ENCODE results near the gene SGMS1.

The SGMS1 gene

GRCh38 chr10:50565301-50566083 is 58.3 kb downstream of the SGMS1 start:
- TF ChIP-seq ZNF8 (CRISPR knock-in tag; IDR thresholded peaks at IDR 0.05) = no peak
- no peak for TF ChIP-seq ARNTL (CRISPR knock-in tag; IDR thresholded peaks at IDR 0.05; ENCODE audit: borderline replicate concordance, low read depth)
- TF ChIP-seq BACH2 (CRISPR knock-in tag; IDR thresholded peaks at IDR 0.05; ENCODE audit: borderline replicate concordance) = no peak
- no peak for TF ChIP-seq SNAI2 (CRISPR knock-in tag; IDR thresholded peaks at IDR 0.05)
- TF ChIP-seq ZC3H10 (CRISPR knock-in tag; IDR thresholded peaks at IDR 0.05) = no peak
- no peak for TF ChIP-seq ZNF565 (CRISPR knock-in tag; conservative IDR thresholded peaks at IDR 0.05; ENCODE audit: low read depth)
- TF ChIP-seq CSRNP3 (CRISPR knock-in tag; IDR thresholded peaks at IDR 0.05) = no peak
- TF ChIP-seq ZFP3 (CRISPR knock-in tag; IDR thresholded peaks at IDR 0.05) = no peak
- no peak for TF ChIP-seq ISL1 (CRISPR knock-in tag; IDR thresholded peaks at IDR 0.05)
- TF ChIP-seq ESRRG (CRISPR knock-in tag; IDR thresholded peaks at IDR 0.05) = no peak
- TF ChIP-seq CSDC2 (CRISPR knock-in tag; IDR thresholded peaks at IDR 0.05) = no peak
- no peak for TF ChIP-seq TSHZ2 (CRISPR knock-in tag; IDR thresholded peaks at IDR 0.05)
- no peak for TF ChIP-seq RARB (CRISPR knock-in tag; IDR thresholded peaks at IDR 0.05)
- ATAC-seq = no peak

GRCh38 chr10:50563906-50564305 is 59.9 kb downstream of the SGMS1 start:
- no peak for TF ChIP-seq PPARA (CRISPR knock-in tag; IDR thresholded peaks at IDR 0.05; ENCODE audit: borderline replicate concordance)
- TF ChIP-seq RARB (CRISPR knock-in tag; IDR thresholded peaks at IDR 0.05) = no peak
- TF ChIP-seq CSDC2 (CRISPR knock-in tag; IDR thresholded peaks at IDR 0.05) = no peak
- no peak for TF ChIP-seq ARNTL (CRISPR knock-in tag; IDR thresholded peaks at IDR 0.05; ENCODE audit: borderline replicate concordance, low read depth)
- no peak for TF ChIP-seq TOX (CRISPR knock-in tag; IDR thresholded peaks at IDR 0.05; ENCODE audit: borderline replicate concordance)
- TF ChIP-seq ZNF565 (CRISPR knock-in tag; conservative IDR thresholded peaks at IDR 0.05; ENCODE audit: low read depth) = no peak
- no peak for TF ChIP-seq TCF4 (CRISPR knock-in tag; IDR thresholded peaks at IDR 0.05; ENCODE audit: borderline replicate concordance)
- no peak for TF ChIP-seq ISL1 (CRISPR knock-in tag; IDR thresholded peaks at IDR 0.05)
- no peak for TF ChIP-seq PATZ1 (CRISPR knock-in tag; IDR thresholded peaks at IDR 0.05; ENCODE audit: borderline replicate concordance)
- no peak for TF ChIP-seq CREB5 (CRISPR knock-in tag; IDR thresholded peaks at IDR 0.05; ENCODE audit: low read depth)
- no peak for TF ChIP-seq CSRNP3 (CRISPR knock-in tag; IDR thresholded peaks at IDR 0.05)
- no peak for TF ChIP-seq ZNF8 (CRISPR knock-in tag; IDR thresholded peaks at IDR 0.05)
- TF ChIP-seq ZFP30 (CRISPR knock-in tag; IDR thresholded peaks at IDR 0.05) = no peak
- TF ChIP-seq GLIS3 (CRISPR knock-in tag; IDR thresholded peaks at IDR 0.05) = no peak
- no peak for TF ChIP-seq ZNF70 (CRISPR knock-in tag; IDR thresholded peaks at IDR 0.05)
- TF ChIP-seq ESRRG (CRISPR knock-in tag; IDR thresholded peaks at IDR 0.05) = no peak
- peak; percentile 22; the same call in 1 of the 3 replicates for ATAC-seq

All from SK-N-SH treated with all-trans-retinoic acid at 6 μM for 48 hours (cell line).